HG02623 (cell line): ENCODE results near the gene NEUROG3.

ENCODE experiments used
- ATAC-seq: cut with Tn5 transposase; IDR thresholded peaks from one replicate; pipeline ENCODE4 v1.9.1; 2021; ENCODE audit warnings: moderate library complexity; ENCODE audit not compliant: unreplicated experiment

NEUROG3 gene, protein sequence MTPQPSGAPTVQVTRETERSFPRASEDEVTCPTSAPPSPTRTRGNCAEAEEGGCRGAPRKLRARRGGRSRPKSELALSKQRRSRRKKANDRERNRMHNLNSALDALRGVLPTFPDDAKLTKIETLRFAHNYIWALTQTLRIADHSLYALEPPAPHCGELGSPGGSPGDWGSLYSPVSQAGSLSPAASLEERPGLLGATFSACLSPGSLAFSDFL

DNA sequence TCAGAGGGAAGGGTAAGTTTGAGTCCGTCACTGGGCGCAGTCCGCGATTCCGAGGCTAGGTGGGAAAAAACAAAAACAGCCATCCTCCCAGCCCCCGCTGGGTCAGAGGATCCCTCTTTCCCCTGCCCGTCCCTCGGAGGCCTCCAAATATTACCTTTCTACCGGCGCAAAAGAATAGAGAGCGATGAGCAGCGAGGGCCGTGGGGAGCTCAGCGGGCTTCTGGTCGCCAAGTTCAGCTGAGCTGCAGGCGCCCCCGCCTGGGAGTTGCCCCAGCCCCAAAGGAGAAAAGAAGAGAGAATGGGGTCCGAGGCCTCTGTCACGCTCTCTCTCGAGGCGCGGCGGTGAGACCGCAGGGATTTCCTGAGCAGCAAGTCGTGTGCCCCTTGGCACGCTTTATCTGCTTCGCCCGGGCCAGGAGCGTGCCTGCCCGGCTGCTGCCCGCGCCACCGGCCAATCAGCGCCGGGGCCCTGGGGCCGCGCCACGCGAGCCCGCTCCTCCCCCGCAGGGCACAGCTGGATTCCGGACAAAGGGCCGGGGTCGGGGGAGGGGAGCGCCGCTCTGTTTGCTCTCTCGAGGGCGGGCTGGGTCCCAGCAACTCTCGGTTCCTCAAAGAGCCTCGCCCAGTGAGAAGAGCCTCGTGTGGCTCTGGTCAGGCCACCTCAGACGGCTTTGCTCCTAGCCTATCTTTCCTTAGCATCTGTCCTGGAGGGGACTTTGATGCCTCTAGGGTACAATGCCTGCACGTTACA, at the start of gene NEUROG3:
Gene NEUROG3 (minus strand): TSS at position 367 of the 751 bp plus-strand sequence. CDS start 379 bp downstream, outside the sequence.
- peak; percentile 50 for ATAC-seq

DNA sequence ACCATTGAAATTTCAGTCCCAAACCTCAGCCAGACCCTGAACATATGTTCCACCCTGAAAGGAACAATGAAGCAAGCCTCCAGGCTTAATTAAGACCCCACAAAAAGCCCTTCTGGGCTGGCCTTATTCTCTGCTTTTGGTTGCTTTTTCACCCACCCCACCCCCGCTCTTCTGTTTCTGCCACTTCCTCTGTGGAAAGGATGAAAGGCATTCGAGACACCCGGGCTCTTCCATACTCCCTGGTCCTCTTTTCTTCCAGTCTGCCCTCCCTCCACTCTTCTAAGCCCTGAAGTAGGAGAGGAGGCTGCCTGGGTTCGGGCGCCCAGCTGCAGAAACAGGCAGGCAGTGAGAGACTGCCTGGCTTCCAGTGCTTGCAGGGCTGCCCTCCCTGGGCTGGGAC, 47.4 kb upstream of the NEUROG3 start:
- ATAC-seq: no peak

DNA sequence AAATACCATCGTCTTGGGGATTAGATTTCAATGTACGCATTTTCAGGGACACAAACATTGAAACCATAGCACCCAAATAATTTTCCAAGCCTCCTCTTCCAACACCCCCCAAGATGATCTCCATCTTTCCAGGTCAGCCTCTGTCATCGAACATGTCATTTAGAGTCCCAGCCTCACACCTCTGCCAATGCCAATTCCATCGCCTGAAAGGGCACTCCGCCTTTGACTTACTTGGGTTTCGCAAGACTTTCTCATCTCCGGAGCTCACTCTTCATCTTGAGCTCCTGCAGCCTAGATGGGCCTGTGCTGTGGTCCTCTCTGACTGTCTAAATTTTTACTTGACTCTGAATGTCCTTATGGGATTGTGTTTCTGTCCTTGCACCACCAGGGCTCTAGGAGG, 46.4 kb upstream of the NEUROG3 start:
- ATAC-seq: no peak

DNA sequence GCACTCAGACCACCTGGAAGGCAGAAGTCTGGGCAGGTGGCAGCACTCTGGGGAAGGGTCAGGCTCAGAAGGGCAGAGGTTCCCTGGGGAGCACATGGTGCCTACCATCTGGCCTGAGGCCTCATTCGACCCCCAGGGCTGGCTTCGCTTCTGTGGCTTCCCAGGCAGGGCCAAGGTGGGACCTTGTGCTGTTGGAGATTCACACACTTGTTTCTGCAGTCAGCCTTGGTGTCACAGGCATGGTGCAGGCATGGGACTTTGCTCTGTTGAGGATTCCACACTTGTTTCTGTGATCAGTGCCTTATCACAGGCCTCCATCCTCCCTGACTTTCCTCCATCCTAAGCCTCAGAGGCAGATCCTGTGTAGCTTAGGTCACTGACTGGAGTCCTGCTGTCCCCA, 45.5 kb upstream of the NEUROG3 start:
- ATAC-seq: no peak

- ATAC-seq: no peak
These were observed 43.1 kb upstream of the NEUROG3 start for GRCh38 chr10:69616358-69616757.

- ATAC-seq: no peak
These were observed 40.9 kb upstream of the NEUROG3 start for GRCh38 chr10:69614130-69614529.

- no peak for ATAC-seq
These were observed 39.5 kb upstream of the NEUROG3 start for GRCh38 chr10:69612760-69613159.

DNA sequence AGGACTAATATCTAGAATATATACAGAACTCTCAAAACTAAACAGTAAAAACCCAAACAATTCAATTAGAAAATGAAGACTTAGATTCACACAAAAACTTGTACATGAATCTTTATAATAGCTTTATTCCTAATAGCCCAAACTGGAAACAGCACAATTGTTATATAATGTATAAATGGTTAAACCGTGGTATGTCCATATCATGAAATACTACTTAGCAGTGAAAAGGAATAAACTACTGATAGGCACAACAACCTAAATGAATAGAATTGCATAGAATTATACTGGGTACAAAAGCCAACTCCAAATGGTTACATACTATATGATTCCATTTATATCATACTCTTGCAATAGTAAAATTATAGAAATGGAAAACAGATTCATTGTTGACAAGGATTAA, 35.9 kb upstream of the NEUROG3 start:
- ATAC-seq: no peak

DNA sequence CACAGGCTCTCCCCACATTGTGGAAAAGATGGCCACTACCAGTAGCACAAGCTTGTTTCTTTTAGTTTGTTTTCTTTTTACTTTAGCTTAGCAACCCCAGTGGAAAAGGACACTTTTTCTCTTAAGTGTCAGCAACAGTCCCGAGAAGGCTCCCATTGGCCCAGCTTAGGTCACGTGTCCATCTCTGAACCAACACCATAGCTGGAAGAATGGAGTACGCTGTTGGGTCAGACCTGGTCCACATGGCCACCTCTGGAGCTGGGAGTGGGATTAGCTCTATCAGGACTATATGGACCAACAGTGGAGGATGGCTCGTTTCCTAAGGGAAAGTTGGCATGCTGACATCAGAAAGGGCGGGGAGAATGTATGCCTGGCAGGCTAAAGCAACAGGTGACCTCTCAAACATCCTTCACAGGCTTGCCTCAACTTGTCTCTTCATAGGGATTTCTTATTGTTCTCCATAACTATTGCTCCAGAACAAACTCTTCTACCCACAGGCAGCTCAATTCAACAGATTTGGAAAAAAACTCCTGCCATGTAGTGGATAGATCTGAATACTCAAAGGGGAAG, 27.6 kb upstream of the NEUROG3 start:
- no peak for ATAC-seq

DNA sequence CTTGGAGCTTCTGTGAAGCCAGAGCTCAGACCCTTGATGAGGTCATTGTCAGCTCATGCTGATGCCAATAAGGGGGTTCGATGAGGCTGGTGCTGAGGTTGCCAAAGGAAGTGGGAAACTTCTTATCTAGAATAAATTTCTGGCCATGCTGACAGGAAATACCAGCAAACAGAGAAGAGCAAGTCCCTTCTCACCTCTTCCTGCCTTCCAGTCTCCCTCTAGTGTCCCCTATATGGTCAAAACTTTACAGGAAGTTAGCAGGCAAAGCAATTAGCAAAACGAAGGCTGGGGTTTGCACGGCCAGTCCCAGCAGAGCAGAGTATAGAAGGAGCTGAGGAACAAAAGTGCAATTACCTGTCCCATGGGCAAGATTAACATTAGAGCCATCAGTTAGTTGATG, 15.1 kb upstream of the NEUROG3 start:
- ATAC-seq: no peak

DNA sequence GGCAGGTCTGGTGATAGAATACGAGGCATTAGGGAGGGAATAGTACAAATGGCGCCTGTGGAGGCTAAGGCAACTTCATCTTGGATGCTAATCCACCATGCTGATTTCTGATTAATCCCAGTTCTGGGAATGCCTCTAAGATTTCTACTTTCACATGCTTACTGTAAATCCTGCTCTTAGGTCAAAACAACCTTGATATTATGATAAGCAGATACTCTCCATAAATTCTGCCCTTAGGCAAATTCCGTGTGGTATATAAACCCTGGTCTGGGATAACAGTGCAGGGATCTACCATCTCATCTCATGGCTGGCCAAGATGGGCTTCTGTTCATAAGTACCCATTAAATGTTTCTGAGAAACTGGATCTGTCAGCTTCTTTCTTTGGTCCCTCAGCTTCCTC, 11.4 kb upstream of the NEUROG3 start:
- no peak for ATAC-seq

DNA sequence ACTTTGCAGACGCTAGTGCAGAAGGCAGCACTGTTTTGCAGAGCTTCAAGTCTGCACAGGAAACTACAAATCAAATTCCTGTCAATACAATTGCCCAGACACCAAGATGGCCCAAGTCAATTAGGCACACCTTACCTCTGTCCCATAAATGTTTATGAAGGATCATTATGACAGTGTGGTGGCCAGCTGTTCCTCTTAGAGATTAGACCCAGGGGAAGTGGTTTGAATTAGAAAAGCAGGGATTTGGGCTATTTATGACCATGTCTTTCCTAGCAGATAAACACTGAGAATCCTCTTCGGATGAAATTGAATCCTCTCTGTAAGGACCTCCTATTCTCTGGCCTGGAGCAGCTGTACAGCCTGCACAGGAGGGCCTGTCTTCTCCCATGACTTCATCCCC, 9.9 kb upstream of the NEUROG3 start:
- no peak for ATAC-seq

GRCh38 chr10:69580435-69580834, 7.2 kb upstream of the NEUROG3 start:
- no peak for ATAC-seq

DNA sequence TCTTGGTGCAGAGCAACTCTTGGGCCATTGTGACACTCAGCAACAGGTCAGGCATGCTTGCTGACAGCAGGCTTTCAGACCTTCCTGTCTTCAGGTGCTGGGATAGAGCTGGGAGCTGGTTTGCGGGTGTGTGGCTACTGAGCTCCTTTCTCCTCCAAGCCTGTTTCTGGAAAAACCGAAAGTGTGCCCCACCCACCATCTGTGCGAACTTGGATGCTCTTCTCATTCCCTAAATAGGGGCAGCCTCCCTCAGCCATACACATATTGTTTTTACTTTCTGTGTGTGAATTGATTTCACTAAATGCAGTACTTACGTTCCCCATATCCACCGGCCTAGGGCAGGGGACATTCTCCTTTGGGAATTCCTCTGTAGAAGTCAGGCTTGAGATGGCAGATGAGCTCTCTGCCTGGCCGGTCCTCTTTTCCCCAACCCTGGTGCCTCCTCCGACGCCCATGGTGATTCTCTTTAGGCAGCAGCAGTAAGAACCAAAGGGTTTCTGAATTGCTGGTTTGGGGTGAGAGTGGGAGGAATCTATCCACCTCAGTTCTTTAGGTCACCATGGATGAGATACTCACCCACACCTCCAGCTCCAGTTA, 6.3 kb upstream of the NEUROG3 start:
- no peak for ATAC-seq

- ATAC-seq: no peak
These were observed 5.3 kb upstream of the NEUROG3 start for GRCh38 chr10:69578508-69578991.

- ATAC-seq: no peak
These were observed 4.3 kb upstream of the NEUROG3 start for GRCh38 chr10:69577268-69578232.

DNA sequence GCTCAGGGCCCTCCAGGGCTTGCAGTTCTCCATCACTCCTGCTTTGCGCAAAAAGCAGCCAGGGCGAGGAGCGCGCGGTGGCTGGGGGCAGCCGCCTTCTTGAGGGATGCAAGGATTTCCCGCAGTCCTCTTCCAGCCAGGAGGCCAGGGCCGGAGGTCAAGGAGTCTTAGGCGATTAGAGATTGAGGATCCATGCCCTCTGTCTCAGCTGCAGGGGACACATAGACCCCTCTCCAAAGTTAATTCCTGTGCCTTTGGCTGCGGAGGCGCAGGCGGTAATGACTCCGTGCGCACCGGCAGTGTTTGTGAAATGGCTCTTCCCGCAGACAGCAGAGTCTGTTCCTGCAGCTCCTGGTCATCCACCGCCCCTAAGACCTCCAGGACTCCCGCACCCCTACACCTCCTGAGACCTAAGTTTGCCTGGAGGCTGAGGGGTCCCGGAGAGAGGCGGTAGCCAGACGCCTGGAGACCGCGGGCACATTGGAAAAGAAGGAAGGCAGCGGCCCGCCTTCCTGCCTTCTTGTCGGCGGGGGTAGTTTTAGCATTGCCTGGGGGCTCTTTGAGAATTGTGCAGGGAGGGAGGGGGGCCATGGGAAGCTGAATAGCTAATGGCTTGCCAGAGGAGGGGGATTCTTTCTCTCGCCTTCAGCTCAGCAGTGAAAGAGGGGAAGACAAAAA, 3.3 kb upstream of the NEUROG3 start:
- no peak for ATAC-seq

- ATAC-seq: no peak
These were observed 2.0 kb upstream of the NEUROG3 start for GRCh38 chr10:69575164-69575722.

DNA sequence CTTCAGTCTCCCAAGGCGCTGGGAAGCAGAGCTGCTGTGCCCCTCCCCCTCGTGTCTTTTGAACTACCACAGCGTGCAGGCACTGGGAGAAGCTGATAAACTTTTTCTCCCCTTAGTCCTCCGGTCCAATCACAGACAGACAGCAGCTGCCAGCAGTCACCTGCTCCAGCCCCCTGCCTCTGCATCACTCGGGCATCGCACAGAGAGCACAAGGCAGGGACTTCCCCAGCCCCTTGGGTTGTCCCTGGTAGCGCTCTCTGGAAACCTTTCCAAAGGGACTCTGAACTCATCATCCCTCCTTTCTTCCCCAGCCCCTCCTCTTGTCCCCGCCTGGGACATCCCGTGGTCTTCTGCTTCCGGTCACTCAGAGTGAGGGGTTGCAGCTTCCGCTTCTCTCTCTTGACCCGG, 1.4 kb upstream of the NEUROG3 start:
- ATAC-seq: no peak
